ENCODE measurements around the gene TRABD.
"Not testable (repeated sequence)": the region's sequence is repeated elsewhere in the genome, so short reads cannot be mapped to it uniquely, and the experiment has no call there.

TRABD gene

DNA sequence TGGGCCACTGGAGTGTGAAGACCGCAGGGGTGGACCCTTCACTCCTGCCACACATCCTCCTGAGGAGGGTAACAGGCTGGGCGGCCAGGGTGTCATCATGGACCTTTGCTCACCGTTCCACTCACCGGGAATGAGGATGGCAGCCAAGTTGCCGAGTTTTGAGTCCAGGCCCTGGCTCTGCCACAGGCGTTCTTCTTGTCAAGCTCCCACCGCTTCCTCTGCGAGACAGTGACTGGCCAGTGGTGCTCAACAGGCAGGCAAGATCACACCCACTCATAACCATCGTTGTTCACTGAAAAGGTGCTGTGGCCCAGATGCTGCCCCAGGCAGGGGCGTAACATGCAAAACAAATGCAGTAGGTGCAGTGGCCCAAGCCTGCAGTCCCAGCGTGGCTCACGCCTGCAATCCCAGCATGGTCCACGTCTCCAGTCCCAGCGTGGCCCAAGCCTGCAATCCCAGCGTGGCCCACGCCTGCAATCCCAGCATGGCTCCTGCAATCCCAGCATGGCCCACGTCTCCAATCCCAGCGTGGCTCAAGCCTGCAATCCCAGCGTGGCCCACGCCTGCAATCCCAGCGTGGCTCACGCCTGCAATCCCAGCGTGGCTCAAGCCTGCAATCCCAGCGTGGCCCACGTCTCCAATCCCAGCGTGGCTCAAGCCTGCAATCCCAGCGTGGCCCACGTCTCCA lies 20.1 kb upstream of the TRABD start:
- H4K20me1 ChIP-seq (ENCODE audit: insufficient read depth, low read length): no peaks in the 10 kb centered on the region
- no peaks in the 10 kb centered on the region for H3K9me2 ChIP-seq (ENCODE audit: low read depth, low read length)
- H2AFZ ChIP-seq (ENCODE audit: low read length): no peak overlapping the region
- H3K36me3 ChIP-seq (ENCODE audit: insufficient read depth, low read length): no peaks in the 10 kb centered on the region; the same call in 1 of the 2 replicates
- no peaks in the 10 kb centered on the region for H3F3A ChIP-seq (ENCODE audit: insufficient read depth, low read length)
- H3K4me2 ChIP-seq (ENCODE audit: low read length): no peak overlapping the region
- no peak for TF ChIP-seq EZH2 (IDR thresholded peaks at IDR 0.05; ENCODE audit: borderline replicate concordance, low read length)
- TF ChIP-seq, protein P1, sequence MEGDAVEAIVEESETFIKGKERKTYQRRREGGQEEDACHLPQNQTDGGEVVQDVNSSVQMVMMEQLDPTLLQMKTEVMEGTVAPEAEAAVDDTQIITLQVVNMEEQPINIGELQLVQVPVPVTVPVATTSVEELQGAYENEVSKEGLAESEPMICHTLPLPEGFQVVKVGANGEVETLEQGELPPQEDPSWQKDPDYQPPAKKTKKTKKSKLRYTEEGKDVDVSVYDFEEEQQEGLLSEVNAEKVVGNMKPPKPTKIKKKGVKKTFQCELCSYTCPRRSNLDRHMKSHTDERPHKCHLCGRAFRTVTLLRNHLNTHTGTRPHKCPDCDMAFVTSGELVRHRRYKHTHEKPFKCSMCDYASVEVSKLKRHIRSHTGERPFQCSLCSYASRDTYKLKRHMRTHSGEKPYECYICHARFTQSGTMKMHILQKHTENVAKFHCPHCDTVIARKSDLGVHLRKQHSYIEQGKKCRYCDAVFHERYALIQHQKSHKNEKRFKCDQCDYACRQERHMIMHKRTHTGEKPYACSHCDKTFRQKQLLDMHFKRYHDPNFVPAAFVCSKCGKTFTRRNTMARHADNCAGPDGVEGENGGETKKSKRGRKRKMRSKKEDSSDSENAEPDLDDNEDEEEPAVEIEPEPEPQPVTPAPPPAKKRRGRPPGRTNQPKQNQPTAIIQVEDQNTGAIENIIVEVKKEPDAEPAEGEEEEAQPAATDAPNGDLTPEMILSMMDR (IDR thresholded peaks at IDR 0.05; ENCODE audit: low read length): no peak
- H3K27ac ChIP-seq (ENCODE audit: low read depth, low read length, poor library complexity, severe bottlenecking): no peak overlapping the region
- no peak overlapping the region for H3K4me3 ChIP-seq (ENCODE audit: low read depth, low read length, poor library complexity, severe bottlenecking)
- H3K79me2 ChIP-seq (ENCODE audit: insufficient read depth, low read length): no peaks in the 10 kb centered on the region
- H3K9me3 ChIP-seq (ENCODE audit: low read length): no peaks in the 10 kb centered on the region
- no peak overlapping the region for H3K9ac ChIP-seq (ENCODE audit: low read length)
- H3K27me3 ChIP-seq (ENCODE audit: insufficient read depth, low read length): peaks cover 3% of the 10 kb centered on the region; the same call in 1 of the 2 replicates
- no peaks in the 10 kb centered on the region for H3K4me1 ChIP-seq (ENCODE audit: insufficient read depth, low read length, severe bottlenecking)

DNA sequence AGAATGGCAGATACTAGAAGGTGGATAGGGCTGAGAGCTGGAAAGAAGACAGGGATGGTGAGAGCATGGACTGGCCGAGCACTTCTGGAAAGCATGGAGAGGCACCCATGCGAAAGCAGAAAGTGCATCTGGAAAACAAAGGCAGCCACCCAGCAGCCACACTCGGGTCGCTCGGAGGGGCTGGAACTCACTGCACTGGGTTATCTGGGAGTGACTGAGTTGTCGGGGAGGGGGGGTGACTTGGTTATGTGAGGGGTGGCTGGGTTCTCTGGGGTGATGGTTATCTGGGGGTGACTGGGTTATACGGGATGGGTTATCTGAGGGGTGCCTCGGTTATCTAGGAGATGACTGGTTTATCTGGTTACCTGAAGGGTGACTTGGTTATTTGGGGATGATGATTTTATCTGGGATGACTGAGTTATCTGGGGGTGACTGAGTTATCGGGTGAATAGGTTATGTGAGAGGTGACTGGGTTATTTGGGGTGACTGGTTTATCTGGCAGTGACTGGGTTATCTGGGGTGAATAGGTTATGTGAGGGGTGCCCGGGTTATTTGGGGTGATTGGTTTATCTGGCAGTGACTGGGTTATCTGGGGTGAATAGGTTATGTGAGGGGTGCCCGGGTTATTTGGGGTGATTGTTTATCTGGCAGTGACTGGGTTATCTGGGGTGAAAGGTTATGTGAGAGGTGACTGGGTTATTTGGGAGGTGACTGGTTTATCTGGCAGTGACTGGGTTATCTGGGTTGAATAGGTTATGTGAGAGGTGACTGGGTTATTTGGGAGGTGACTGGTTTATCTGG lies 17.8 kb upstream of the TRABD start:
- no peaks in the 10 kb centered on the region for H3K9me3 ChIP-seq (ENCODE audit: low read length)
- H3F3A ChIP-seq (ENCODE audit: insufficient read depth, low read length): peaks cover 4% of the 10 kb centered on the region; the same call in 1 of the 2 replicates
- no peak overlapping the region for H3K4me2 ChIP-seq (ENCODE audit: low read length)
- H2AFZ ChIP-seq (ENCODE audit: low read length): no peak overlapping the region
- no peaks in the 10 kb centered on the region for H3K4me1 ChIP-seq (ENCODE audit: insufficient read depth, low read length, severe bottlenecking)
- H3K27ac ChIP-seq (ENCODE audit: low read depth, low read length, poor library complexity, severe bottlenecking): no peak overlapping the region
- no peaks in the 10 kb centered on the region for H4K20me1 ChIP-seq (ENCODE audit: insufficient read depth, low read length)
- no peak overlapping the region for H3K9ac ChIP-seq (ENCODE audit: low read length)
- no peaks in the 10 kb centered on the region; the same call in 1 of the 2 replicates for H3K36me3 ChIP-seq (ENCODE audit: insufficient read depth, low read length)
- no peak for TF ChIP-seq EZH2 (IDR thresholded peaks at IDR 0.05; ENCODE audit: borderline replicate concordance, low read length)
- TF ChIP-seq, protein P1 (IDR thresholded peaks at IDR 0.05; ENCODE audit: low read length): no peak
- H3K9me2 ChIP-seq (ENCODE audit: low read depth, low read length): no peaks in the 10 kb centered on the region
- no peak overlapping the region for H3K4me3 ChIP-seq (ENCODE audit: low read depth, low read length, poor library complexity, severe bottlenecking)
- H3K27me3 ChIP-seq (ENCODE audit: insufficient read depth, low read length): peaks cover 3% of the 10 kb centered on the region; the same call in 1 of the 2 replicates
- no peaks in the 10 kb centered on the region for H3K79me2 ChIP-seq (ENCODE audit: insufficient read depth, low read length)

DNA sequence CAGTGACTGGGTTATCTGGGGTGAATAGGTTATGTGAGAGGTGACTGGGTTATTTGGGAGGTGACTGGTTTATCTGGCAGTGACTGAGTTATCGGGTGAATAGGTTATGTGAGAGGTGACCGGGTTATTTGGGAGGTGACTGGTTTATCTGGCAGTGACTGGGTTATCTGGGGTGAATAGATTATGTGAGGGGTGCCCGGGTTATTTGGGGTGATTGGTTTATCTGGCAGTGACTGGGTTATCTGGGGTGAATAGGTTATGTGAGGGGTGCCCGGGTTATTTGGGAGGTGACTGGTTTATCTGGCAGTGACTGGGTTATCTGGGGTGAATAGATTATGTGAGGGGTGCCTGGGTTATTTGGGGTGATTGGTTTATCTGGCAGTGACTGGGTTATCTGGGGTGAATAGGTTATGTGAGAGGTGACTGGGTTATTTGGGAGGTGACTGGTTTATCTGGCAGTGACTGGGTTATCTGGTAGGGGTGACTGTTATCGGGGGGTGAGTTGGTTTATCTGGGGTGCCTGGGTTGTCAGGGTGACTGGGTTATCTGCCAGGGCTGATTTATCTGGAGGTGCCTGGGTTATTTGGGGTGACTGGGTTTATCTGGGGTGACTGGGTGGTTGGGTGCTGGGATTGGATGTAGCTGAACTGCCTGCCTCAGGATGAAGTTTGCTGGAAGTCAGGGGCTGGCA lies 17.1 kb upstream of the TRABD start:
- not testable (repeated sequence) for H3K27me3 ChIP-seq (ENCODE audit: insufficient read depth, low read length); H4K20me1 ChIP-seq (ENCODE audit: insufficient read depth, low read length); H3K4me2 ChIP-seq (ENCODE audit: low read length); H3K4me1 ChIP-seq (ENCODE audit: insufficient read depth, low read length, severe bottlenecking); H3K9ac ChIP-seq (ENCODE audit: low read length); H3K36me3 ChIP-seq (ENCODE audit: insufficient read depth, low read length); H3K9me3 ChIP-seq (ENCODE audit: low read length); H3F3A ChIP-seq (ENCODE audit: insufficient read depth, low read length); H2AFZ ChIP-seq (ENCODE audit: low read length); H3K27ac ChIP-seq (ENCODE audit: low read depth, low read length, poor library complexity, severe bottlenecking); H3K4me3 ChIP-seq (ENCODE audit: low read depth, low read length, poor library complexity, severe bottlenecking); H3K9me2 ChIP-seq (ENCODE audit: low read depth, low read length); H3K79me2 ChIP-seq (ENCODE audit: insufficient read depth, low read length)
